GM21526 (cell line): ENCODE data around the gene SSBP4.

Experiments used
- ATAC-seq: cut with Tn5 transposase; IDR thresholded peaks from one replicate; pipeline ENCODE4 v1.9.1; 2021; ENCODE audit warnings: moderate library complexity; ENCODE audit not compliant: unreplicated experiment, low FRiP score

The SSBP4 gene

GRCh38 chr19:18481505-18482222 lies 62.5 kb downstream of the SSBP4 start:
- no peak for ATAC-seq

GRCh38 chr19:18483119-18483890 lies 64.1 kb downstream of the SSBP4 start:
- ATAC-seq, result no peak
